Measurements from ENCODE around the gene RABGEF1.
"Not testable (repeated sequence)": the region's sequence is repeated elsewhere in the genome, so short reads cannot be mapped to it uniquely, and the experiment has no call there.

- TF ChIP-seq CTCF (IDR thresholded peaks at IDR 0.05); ZFX (IDR thresholded peaks at IDR 0.05; ENCODE audit: borderline replicate concordance): not testable (repeated sequence)
These were observed 76.1 kb downstream of the RABGEF1 start for GRCh38 chr7:66816658-66817057.
